ENCODE data around the gene MARCO.
A peak's percentile ranks its signal among the peaks of the same experiment; 100 is the strongest.
"Not testable (repeated sequence)": the region's sequence is repeated elsewhere in the genome, so short reads cannot be mapped to it uniquely, and the experiment has no call there.

MARCO gene

DNA sequence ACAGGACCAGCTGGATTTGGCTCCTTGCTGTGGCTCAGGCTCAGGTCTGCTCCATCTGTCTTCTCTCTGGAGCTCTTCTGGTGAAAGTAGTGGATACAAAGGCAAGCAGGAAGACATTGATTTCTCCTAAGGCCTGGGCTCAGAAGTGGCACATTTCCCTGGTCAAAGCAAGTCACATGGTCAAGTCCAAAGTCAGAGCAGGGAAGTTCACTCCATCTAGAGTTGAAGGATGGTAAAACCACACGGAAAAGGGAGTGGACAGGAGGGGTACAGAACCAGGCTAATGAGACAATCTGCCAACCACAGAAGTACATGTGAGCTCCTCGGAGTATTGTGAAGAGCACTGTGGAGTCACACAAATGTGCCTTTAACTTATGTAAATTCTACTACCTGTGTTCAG lies 66.1 kb downstream of the MARCO start:
- no peak for DNase-seq

- DNase-seq: no peak
These were observed 67.1 kb downstream of the MARCO start for GRCh38 chr2:119009110-119009509.

DNA sequence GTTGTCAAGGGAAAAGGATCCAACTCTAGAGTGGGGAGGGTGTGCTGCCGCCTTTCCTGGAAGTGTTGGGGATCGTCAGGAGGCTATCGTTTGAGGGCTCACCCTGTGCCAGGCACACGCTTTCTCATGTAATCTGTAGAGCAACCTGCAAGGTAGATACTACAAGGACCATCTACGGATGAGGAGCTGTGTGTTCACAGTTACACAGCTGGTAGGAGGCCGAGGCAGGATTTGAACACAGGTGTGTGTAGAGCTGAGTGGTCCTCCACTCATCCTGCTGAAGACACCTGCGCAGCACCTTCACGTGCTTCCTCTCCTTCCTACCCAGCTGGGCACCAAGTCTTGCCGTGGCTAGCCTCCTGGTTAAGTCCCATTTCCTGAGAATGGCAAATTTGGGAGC lies 68.3 kb downstream of the MARCO start:
- no peak for DNase-seq

DNA sequence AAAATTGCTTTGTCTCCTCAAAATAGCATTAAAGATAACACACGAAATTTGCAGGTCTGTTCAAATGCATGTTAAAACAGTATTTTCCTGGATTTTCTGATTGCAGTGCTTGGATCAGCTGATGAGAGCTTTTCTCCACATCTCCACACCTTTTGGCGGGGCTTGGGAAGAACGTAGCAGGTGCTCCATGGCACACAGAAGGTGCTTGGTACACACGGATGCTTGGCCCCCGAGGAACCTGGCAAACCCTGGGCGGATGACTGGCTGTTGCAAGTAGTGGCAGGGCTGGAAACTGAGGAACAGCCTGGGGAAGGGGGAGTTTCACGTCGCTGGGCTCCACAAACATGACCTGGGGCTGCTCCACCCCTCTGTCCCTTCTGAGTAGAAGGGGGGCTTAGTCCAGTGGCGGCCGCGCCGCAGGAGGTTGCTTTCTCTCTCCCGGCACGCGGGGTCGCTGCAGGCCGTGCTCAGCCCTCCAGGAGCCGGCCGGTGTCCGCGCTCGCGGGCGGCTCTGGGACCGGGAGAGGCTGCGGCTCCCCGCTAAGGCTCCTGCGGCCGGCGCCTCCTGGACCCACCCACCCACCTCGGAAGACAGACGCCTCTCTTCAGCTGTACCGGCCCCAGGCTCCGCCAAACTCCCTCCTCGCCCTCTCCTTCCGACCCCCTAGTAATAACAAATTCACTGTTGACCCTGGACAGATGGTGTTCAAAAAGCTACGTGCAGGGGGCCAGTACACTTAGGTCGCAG lies 69.3 kb downstream of the MARCO start:
- DNase-seq: peak; percentile 41 to 55

- DNase-seq: no peak
These were observed 69.9 kb downstream of the MARCO start for GRCh38 chr2:119011910-119012209.

- no peak for DNase-seq
These were observed 70.6 kb downstream of the MARCO start for GRCh38 chr2:119012345-119013301.

DNA sequence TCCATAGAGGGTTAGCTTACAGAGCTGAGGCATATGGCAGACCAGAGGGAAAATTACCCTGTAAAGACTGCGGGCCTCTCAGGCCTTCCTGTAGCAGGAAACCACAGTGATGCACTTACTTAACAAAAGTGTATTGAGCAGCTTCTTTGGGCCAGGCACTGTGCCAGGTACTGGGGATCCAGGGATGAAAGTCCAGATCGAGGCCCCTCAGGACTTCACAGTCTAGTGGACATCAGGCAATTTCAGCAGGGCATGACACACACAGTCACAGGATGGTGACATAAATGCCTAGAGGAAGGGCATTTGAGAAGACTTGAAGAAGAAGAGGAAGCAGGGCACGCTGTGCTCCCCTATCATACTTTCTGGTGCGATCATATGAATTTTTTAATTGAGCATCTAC lies 71.7 kb downstream of the MARCO start:
- DNase-seq: no peak

- peak in 1 of 2 experiments; percentile 29 for DNase-seq
These were observed 73.9 kb downstream of the MARCO start for GRCh38 chr2:119015845-119016244.

DNA sequence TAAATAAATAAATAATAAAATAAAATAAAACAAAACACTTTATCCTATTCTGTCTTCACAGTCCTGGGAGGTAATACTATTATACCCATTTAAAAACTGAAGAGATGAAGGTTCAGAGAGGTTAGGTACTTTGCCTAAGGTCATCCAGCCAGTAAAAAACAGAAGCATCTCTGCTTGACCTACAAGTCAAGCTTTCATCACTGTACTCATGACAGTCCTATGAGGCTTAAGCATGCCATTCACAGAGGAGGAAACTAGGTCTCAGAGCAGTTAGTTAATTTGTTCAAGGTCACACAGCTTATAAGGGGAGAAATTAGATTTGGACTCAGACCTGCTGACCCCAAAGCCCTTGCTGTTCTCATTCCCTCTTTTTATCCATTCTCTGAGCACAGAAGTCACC lies 77.5 kb downstream of the MARCO start:
- DNase-seq: no peak

- DNase-seq: no peak
These were observed 80.7 kb downstream of the MARCO start for GRCh38 chr2:119022678-119023077.

GRCh38 chr2:119023534-119023933 lies 81.5 kb downstream of the MARCO start:
- DNase-seq: no peak

DNA sequence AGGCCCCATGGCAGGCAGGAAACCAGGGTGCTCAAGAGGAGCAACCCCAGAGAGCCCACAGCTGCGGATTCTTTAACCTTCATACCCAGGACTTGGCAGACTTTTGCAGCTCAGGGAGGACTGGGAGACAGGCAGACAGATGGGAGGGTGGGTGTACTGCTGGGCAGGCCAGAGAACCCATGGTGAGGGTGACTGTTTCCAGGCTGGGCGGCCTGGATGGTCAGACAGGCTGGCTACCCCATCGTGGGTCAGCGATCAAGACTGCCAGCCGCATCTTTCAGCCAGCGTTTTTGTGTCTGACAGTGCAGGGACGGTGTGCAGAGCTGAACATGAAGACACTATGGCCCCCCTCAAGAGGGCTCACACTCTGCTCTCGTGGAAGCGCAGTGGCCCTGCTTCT lies 82.2 kb downstream of the MARCO start:
- no peak for DNase-seq

DNA sequence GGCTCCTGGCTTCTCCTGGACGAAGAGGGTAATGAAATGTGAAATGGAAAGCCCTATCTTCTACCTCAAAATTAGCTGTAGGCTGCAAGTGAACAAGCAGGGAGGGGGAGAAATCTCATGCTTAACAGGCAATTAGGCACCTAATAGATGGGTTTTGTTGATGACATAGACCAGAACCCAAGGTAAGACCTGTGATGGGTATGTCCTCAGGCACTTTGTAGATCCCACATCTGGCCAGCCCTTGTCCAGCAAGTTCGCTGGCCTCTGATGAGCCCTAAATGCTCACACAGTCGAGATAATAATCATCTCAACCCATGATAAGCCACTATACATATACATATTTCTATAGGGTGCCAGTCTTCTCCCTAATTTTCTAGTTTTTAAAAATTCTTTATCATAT lies 82.6 kb downstream of the MARCO start:
- DNase-seq: no peak

DNA sequence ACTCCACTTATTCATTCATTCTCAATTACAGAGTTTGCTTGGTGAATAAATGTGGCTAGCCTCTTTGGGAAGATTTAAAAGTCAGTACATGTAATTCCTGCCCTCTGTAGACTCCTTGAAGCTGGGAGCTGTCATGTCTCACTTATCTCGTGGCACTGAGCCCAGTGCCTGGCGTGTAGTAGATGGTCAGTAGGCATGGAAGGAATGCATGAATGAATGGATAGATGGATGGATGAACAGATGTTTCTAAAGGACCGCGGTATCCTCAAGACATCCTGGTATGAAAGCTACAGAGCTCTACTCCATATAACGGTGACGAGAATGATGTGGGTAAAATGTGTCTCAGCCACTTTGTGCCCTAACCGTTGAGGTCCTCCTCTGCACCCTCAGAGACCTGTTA lies 83.0 kb downstream of the MARCO start:
- DNase-seq: no peak

DNA sequence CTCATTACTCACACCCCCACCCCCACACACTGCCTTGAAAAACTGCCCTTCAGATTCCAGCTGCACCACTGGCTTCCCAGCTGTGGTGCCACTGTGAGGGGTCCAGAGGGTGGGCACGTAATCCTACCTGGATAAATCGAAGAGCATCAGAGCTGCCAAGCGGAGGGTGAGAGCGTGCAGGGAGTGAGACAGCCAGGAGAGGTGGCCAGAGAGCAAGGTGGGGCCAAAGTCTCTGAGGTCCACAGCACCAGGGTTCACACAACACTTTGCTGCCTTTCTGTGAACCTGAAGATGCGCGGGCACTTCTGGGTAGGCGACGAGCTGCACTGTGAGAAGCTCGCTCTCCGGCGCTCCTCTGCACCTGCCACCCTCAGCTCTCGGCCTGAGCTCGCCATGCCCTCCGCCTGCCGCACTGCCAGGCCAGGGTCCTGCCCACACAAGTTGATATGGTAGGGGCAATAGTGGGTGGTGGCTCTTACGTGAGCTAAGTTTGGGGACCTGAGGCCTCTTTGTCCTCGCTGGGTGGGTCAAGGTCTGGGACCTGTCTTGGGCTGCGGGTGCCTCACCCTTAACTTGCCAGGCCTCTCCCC lies 83.9 kb downstream of the MARCO start:
- no peak for DNase-seq

- DNase-seq: no peak
These were observed 84.9 kb downstream of the MARCO start for GRCh38 chr2:119026890-119027289.

GRCh38 chr2:119028327-119029174 lies 86.6 kb downstream of the MARCO start:
- peak; percentile 38 to 61 for DNase-seq

DNA sequence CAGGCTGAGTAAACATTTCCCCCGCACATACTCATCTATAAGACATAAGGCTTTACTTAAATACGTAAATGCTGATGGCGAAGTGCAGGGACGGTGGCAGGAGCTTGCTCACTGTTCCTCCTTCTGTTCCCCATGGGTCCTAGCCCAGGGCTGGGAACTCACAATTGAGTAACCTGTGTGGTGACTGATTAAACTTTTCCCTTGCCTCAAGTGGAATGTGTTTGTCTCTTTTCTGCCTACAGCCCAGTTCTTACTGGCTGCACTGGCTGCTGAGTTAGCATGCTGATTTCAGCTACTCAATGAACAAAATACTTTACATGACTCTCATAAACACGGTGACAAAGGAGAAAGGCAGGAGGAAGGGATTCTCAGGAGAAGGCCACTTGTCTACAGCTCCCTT lies 87.3 kb downstream of the MARCO start:
- DNase-seq: no peak

GRCh38 chr2:119037922-119038321 lies 95.9 kb downstream of the MARCO start:
- DNase-seq: not testable (repeated sequence)

- DNase-seq: no peak
These were observed 98.7 kb downstream of the MARCO start for GRCh38 chr2:119040730-119041129.

All from NCI-H2081 (cell line).